HG03520 (cell line): ENCODE data around the gene RBMS3.
"Not testable (repeated sequence)": the region's sequence is repeated elsewhere in the genome, so short reads cannot be mapped to it uniquely, and the experiment has no call there.

Experiments used
- ATAC-seq: cut with Tn5 transposase; IDR thresholded peaks from one replicate; pipeline ENCODE4 v1.9.1; 2021; ENCODE audit warnings: mild to moderate bottlenecking, moderate library complexity; ENCODE audit not compliant: unreplicated experiment

RBMS3 gene

GRCh38 chr3:29759411-29760225 is 478.7 kb downstream of the RBMS3 start:
- no peak for ATAC-seq

GRCh38 chr3:29760226-29760685 is 479.4 kb downstream of the RBMS3 start:
- ATAC-seq: no peak

GRCh38 chr3:29761517-29761916 is 480.6 kb downstream of the RBMS3 start:
- no peak for ATAC-seq

DNA sequence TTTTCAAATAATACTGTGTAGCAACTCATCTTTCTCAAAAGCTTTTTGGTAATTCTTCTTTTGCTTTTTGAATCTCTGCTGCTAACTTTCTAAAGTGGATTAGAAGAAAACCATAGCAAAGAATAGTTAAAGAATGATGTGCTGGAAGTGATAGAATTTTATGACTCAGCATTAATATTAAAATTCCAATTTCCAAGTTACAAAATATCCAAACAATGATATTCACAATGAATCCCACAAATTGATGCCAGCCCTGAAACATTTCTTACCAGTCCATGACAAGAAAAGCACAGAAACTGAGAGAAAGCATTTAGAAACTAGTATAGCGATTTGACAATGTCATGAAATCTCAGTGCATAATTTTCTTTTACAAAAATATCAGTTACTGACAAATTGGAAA is 482.2 kb downstream of the RBMS3 start:
- ATAC-seq: no peak

DNA sequence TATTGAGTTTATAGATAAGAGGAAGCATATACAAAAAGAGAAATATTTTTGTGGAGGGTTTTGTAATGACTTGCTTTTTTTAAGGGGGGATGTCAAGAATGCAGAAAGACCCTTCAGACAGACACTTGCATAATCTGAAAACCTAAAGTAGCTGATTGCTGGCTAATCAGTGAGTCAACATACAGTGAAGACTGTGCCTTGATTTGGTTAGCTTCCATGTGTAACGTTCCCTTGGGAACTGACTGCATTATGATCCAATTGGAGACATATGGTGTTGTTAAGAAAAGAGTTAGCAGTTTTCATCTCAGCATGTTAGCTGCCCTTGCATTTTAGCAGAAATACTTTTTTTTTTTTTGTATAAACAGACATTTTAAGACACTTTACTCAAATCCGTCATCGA is 483.2 kb downstream of the RBMS3 start:
- ATAC-seq: no peak

GRCh38 chr3:29764603-29765254 is 483.9 kb downstream of the RBMS3 start:
- no peak for ATAC-seq

GRCh38 chr3:29771602-29772001 is 490.7 kb downstream of the RBMS3 start:
- ATAC-seq: no peak

DNA sequence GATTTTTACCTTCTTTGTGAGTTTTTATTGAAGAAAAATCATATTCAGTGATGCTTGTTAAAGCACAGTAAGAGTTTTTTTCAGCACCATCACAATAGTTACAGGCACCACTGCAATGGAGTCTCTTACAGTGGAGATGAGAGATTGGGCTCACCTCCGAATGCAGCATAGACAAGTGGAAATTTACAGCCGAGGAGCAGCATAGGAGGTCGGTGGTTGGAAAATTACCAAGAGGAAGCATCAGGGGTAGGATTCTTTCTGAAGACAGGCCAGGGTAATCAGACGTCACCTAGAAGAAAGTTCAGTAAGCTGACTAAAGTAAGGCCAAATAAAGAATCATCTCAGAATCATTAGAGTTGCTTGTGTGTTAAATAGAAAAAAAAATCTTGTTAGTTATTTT is 491.6 kb downstream of the RBMS3 start:
- no peak for ATAC-seq

- ATAC-seq: no peak
Measured at GRCh38 chr3:29773481-29773880, 492.6 kb downstream of the RBMS3 start.

DNA sequence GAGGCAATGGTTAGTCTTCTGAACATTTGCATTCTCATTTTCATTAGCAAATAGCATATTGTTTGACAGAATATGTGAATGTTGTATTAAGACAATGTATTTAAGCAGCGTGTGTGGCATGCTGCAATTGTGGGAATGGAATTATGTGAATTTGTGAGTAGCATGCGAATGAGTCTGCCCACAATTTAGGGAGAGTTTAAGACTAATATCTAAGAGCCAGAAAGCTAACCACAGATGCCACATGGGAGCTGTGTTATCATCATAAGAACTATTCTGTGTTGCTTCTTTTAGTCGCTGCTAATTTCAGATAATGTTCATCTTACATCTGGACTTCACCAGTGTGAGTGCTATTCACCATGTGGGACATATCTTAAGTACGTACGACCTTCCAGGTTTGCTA is 494.5 kb downstream of the RBMS3 start:
- no peak for ATAC-seq

- ATAC-seq: no peak
Measured at GRCh38 chr3:29777869-29778268, 497.0 kb downstream of the RBMS3 start.

- no peak for ATAC-seq
Measured at GRCh38 chr3:29789686-29790085, 508.8 kb downstream of the RBMS3 start.

DNA sequence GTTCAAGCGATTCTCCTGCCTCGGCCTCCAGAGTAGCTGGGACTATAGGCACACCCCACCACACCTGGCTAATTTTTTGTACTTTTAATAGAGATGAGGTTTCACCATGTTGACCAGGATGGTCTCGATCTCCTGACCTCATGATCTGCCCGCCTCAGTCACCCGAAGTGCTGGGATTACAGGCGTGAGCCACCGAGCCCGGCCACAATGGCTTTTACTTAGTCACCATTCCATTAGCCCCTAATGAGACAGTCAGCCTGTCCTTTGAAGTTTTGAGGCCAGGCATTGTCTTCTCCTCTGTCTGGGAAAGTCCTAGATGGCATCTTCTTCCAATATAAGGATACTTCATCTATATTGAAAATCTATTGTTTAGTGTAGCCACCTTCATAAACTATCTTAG is 515.9 kb downstream of the RBMS3 start:
- ATAC-seq: no peak

DNA sequence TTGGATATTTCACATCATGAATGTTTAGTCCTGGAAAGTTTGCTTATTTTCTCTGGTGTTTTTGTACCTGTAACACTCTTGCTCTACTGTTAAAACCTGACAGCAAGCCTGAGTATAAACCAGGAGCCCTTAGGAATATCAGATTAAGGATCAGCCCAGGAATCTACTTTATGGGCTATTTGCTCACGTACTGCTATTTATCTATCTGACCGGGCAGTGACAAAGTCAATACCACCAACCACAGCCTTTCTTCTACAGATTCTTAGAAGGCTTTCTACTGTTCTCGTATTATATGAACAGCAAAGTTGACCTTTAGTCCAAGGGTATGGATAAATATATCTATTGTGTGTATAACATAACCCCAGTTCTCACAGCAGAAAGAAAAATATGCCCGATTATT is 521.2 kb downstream of the RBMS3 start:
- no peak for ATAC-seq

- no peak for ATAC-seq
Measured at GRCh38 chr3:29804044-29804443, 523.2 kb downstream of the RBMS3 start.

DNA sequence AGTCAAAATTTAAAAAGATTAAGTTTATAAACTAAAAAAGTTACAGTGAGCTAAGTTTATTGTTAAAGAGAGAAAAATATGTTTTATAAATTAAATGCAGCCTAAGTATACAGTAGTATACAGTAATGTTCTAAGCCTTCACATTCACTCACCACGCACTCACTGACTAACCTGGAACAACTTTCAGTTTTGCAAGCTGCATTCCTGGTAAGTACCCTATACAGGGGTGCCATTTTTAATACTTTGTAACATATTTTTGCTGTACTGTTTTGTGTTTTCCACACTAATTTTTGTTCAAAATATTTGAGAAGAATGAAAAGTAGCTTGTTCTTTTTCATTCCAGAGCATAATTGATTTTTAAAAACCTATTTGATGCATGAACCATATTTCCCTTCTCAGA is 524.9 kb downstream of the RBMS3 start:
- ATAC-seq: no peak

DNA sequence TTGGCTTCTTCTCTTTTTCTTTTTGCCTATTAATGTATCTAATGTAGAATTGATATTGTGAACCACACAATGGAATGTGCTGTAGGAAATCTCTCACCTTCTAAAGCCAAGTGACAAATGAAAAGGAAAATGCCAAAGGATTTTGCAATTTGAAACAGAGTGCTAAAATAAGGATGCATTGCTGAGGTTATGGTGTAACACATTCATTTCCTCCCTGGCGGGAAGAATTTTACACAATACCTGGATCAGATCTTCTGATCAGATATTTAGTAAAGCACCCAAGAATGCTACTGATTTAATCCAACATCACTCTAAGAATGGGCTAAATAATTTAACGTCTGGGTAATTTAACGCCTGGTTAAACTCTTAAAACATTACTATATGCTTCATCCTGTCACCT is 527.5 kb downstream of the RBMS3 start:
- not testable (repeated sequence) for ATAC-seq

- ATAC-seq: no peak
Measured at GRCh38 chr3:29822071-29822470, 541.2 kb downstream of the RBMS3 start.

DNA sequence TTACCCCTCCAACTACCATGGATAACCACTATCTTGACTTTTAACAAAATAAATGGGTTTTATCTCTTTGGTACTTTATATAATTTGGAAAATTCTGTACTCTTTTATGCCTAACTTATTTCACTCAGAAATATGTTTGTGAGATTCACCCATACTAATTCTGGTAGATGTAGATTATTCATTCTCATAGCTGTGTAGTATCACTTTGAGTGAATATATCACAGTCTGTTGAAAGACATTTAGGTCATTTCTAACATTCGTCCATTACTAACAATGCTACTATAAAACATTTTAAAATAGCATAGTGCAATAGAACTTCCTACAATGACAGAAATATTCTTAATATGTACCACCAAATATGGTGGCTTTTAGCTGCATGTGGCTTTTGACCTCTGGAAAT is 542.4 kb downstream of the RBMS3 start:
- no peak for ATAC-seq

- no peak for ATAC-seq
Measured at GRCh38 chr3:29826712-29827111, 545.8 kb downstream of the RBMS3 start.

DNA sequence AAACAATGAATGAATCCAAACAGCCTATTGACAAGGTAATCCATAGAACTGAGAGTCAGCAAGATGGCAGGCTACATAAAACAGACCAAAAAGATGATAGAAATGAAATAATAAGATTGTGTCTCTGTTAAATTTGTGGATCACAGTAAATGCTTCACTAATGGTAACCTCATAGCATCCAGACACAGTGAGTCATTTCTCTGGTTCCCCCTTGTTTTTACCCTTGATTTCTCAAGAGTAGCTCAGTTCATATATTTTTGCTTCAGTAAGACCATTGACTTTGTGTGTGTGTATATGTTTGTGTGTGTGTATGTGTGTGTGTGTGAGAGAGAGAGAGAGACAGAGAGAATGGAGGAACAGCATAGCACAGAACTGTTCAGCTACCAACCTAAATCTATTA is 546.9 kb downstream of the RBMS3 start:
- ATAC-seq: no peak

GRCh38 chr3:29829340-29829739 is 548.5 kb downstream of the RBMS3 start:
- ATAC-seq: no peak
